NCI-H774 (cell line): ENCODE measurements around the gene WDFY4.

Experiments
- DNase-seq: peaks from one replicate; lab custom pipeline; 2025; lab: John Stamatoyannopoulos, UW

The WDFY4 gene

GRCh38 chr10:49025347-49025983 lies 340.8 kb downstream of the WDFY4 start:
- DNase-seq = no peak

- no peak for DNase-seq
Measured at GRCh38 chr10:49028639-49029038, 344.0 kb downstream of the WDFY4 start.

- no peak for DNase-seq
Measured at GRCh38 chr10:49029666-49030065, 345.0 kb downstream of the WDFY4 start.
